HepG2 (cell line): ENCODE results near the gene AQP11. TPM values are rescaled to one million over a fixed set of nuclear protein-coding genes. Genes with fewer than 3 reads are reported as not detected.

Experiments used
- GLI4 ChIP-seq: sonication (generic); formaldehyde crosslinking; IDR thresholded peaks from 2 replicates; pipeline ENCODE4 v1.5.1; 2020; ENCODE audit warnings: missing genetic modification reagents, mild to moderate bottlenecking, moderate library complexity, borderline replicate concordance
- HCFC1 ChIP-seq: fragments of 150-350 bp; IDR thresholded peaks from 2 replicates; pipeline ENCODE4 v1.6.1; 2014; ENCODE audit warnings: low read depth, low read length
- HES4 ChIP-seq: sonication (generic); formaldehyde crosslinking; IDR thresholded peaks from 2 replicates; pipeline ENCODE4 v1.9.0; 2021; ENCODE audit warnings: mild to moderate bottlenecking, missing genetic modification reagents, borderline replicate concordance
- JDP2 ChIP-seq: sonication (generic); formaldehyde crosslinking; IDR thresholded peaks from 2 replicates; pipeline ENCODE4 v1.8.1; 2022; ENCODE audit warnings: missing genetic modification reagents, borderline replicate concordance
- KLF13 ChIP-seq: sonication (generic); formaldehyde crosslinking; IDR thresholded peaks from 2 replicates; pipeline ENCODE4 v1.4.0; 2020; ENCODE audit warnings: mild to moderate bottlenecking, missing genetic modification reagents
- KLF9 ChIP-seq: IDR thresholded peaks from 2 replicates; pipeline ENCODE4 v1.6.1; 2016; ENCODE audit warnings: low read depth
- NAIF1 ChIP-seq: sonication (generic); formaldehyde crosslinking; IDR thresholded peaks from 2 replicates; pipeline ENCODE4 v1.5.0; 2020; ENCODE audit warnings: mild to moderate bottlenecking, missing genetic modification reagents, borderline replicate concordance
- NCOA5 ChIP-seq: sonication (generic); formaldehyde crosslinking; IDR thresholded peaks from 2 replicates; pipeline ENCODE4 v1.4.0; 2020; ENCODE audit warnings: missing genetic modification reagents
- PRPF4 ChIP-seq: fragments of 200-400 bp; formaldehyde crosslinking; IDR thresholded peaks from 2 replicates; pipeline ENCODE4 v1.6.1; 2016; ENCODE audit warnings: low read length, low read depth; ENCODE audit not compliant: poor library complexity, severe bottlenecking
- ZFP1 ChIP-seq: IDR thresholded peaks from 2 replicates; pipeline ENCODE4 v1.6.1; 2016
- ZNF510 ChIP-seq: sonication (generic); formaldehyde crosslinking; IDR thresholded peaks from 2 replicates; pipeline ENCODE4 v1.4.0; 2020; ENCODE audit warnings: low read depth, mild to moderate bottlenecking, missing genetic modification reagents
- ZNF543 ChIP-seq: sonication (generic); formaldehyde crosslinking; IDR thresholded peaks from 2 replicates; pipeline ENCODE4 v1.4.0; 2020; ENCODE audit warnings: mild to moderate bottlenecking, missing genetic modification reagents
- ZNF589 ChIP-seq: sonication (generic); formaldehyde crosslinking; conservative IDR thresholded peaks from 2 replicates; pipeline ENCODE4 v1.8.0; 2022; ENCODE audit warnings: mild to moderate bottlenecking, moderate library complexity, missing genetic modification reagents
- ZNF605 ChIP-seq: sonication (generic); formaldehyde crosslinking; IDR thresholded peaks from 2 replicates; pipeline ENCODE4 v1.8.0; 2022; ENCODE audit warnings: mild to moderate bottlenecking, missing genetic modification reagents
- ZNF629 ChIP-seq: sonication (generic); formaldehyde crosslinking; conservative IDR thresholded peaks from 2 replicates; pipeline ENCODE4 v1.5.0; 2020; ENCODE audit warnings: missing genetic modification reagents
- ZNF746 ChIP-seq: sonication (generic); formaldehyde crosslinking; IDR thresholded peaks from 2 replicates; pipeline ENCODE4 v1.8.0; 2022; ENCODE audit warnings: mild to moderate bottlenecking, missing genetic modification reagents
- ZNF75D ChIP-seq: sonication (generic); formaldehyde crosslinking; IDR thresholded peaks from 2 replicates; pipeline ENCODE4 v1.8.1; 2023; ENCODE audit warnings: missing genetic modification reagents, mild to moderate bottlenecking, borderline replicate concordance
- polyA plus RNA-seq, 8 experiments: library from polyadenylated mRNA; depleted of rRNA in 3 of 8; stranded (reverse) in 7 of 8; unstranded in 1 of 8; fragments of >200 nt; fragmentation: Illumina TruSeq in 4 of 8; extraction: Trizol in 4 of 8; gene quantifications; 2 replicates each; pipeline versions ENCODE4 v1.2.1 to v1.2.3, GENCODE V29; 2011 to 2016; ENCODE audit warnings: low read depth in 4 of 8, missing spikeins in 1 of 8, mixed read lengths in 1 of 8; ENCODE audit not compliant: insufficient read depth in 1 of 8
- total RNA-seq, 5 experiments: library from RNA; depleted of rRNA; stranded (reverse); fragments of >200 nt; fragmentation: Illumina TruSeq; extraction: Trizol; gene quantifications; 2 replicates each; pipeline ENCODE4 v1.2.3, GENCODE V29; 2016; ENCODE audit warnings: low read depth in 1 of 5
- TF ChIP-seq, protein P1 (sequence below): sonication (generic); formaldehyde crosslinking; IDR thresholded peaks from 2 replicates; pipeline ENCODE4 v1.4.0; 2020; ENCODE audit warnings: mild to moderate bottlenecking, missing genetic modification reagents, borderline replicate concordance
- TF ChIP-seq, protein P2 (sequence below): sonication (generic); formaldehyde crosslinking; IDR thresholded peaks from 2 replicates; pipeline ENCODE4 v1.8.0; 2023; ENCODE audit warnings: mild to moderate bottlenecking, missing genetic modification reagents
- TF ChIP-seq, protein P3 (sequence below): sonication (generic); formaldehyde crosslinking; IDR thresholded peaks from 2 replicates; pipeline ENCODE4 v1.9.0; 2021; ENCODE audit warnings: missing genetic modification reagents, borderline replicate concordance
- TF ChIP-seq, protein P4 (sequence below): fragments of 450-650 bp; IDR thresholded peaks from 2 replicates; pipeline ENCODE4 v1.6.1; 2017

The AQP11 gene
- total and polyA plus RNA-seq, 2 of the 13 experiments (the other 11 are each of a cell fraction or from before 2014, with no cell fraction given), result 10.4 to 15.3 TPM

DNA sequence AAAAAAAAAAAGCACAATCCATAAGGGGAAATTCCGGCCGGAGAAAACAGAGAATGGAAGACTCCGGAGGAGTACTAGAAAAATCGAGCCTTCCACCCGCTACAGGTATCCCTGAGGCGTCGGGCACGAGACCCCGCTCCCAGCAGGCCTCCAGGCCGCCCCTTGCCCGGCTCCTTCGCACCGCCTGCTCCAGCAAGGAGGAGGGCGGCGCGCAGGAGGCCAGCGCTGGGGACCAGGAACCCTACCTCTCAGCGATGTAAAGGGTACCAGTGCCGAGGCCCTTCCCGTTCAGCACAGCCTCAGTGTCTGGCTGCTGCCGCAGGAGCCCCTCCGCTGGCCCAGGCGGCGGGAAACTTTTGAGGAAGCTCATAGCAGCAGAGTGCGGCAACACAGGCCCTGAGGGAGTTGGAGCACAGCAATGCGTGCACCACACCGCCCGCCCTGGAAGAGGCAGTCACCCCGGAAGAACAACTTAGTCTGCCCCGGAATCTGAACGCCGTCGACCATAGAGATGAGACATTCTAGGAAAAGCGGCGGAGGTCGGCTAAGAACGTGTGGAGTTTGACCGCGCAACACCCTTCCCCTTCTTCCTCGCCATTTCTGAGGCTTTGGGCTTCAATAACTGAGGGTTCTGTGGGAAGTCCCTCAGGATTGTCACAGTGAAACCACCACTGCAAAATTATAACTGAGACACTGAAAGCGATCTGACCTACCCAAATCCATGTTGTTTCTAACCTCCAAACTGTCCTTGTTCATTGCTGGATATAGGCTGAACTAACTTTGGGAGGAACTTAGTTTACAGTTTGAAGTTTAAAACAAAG lies 47.8 kb downstream of the AQP11 start, which contains the start of gene CLNS1A (continued):
- TF ChIP-seq, protein P1, sequence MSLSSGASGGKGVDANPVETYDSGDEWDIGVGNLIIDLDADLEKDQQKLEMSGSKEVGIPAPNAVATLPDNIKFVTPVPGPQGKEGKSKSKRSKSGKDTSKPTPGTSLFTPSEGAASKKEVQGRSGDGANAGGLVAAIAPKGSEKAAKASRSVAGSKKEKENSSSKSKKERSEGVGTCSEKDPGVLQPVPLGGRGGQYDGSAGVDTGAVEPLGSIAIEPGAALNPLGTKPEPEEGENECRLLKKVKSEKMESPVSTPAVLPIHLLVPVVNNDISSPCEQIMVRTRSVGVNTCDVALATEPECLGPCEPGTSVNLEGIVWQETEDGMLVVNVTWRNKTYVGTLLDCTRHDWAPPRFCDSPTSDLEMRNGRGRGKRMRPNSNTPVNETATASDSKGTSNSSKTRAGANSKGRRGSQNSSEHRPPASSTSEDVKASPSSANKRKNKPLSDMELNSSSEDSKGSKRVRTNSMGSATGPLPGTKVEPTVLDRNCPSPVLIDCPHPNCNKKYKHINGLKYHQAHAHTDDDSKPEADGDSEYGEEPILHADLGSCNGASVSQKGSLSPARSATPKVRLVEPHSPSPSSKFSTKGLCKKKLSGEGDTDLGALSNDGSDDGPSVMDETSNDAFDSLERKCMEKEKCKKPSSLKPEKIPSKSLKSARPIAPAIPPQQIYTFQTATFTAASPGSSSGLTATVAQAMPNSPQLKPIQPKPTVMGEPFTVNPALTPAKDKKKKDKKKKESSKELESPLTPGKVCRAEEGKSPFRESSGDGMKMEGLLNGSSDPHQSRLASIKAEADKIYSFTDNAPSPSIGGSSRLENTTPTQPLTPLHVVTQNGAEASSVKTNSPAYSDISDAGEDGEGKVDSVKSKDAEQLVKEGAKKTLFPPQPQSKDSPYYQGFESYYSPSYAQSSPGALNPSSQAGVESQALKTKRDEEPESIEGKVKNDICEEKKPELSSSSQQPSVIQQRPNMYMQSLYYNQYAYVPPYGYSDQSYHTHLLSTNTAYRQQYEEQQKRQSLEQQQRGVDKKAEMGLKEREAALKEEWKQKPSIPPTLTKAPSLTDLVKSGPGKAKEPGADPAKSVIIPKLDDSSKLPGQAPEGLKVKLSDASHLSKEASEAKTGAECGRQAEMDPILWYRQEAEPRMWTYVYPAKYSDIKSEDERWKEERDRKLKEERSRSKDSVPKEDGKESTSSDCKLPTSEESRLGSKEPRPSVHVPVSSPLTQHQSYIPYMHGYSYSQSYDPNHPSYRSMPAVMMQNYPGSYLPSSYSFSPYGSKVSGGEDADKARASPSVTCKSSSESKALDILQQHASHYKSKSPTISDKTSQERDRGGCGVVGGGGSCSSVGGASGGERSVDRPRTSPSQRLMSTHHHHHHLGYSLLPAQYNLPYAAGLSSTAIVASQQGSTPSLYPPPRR (CRISPR knock-in tag), result peak; percentile 62
- TF ChIP-seq JDP2 (no peak), ZNF589 (CRISPR knock-in tag) (0 out of 2 replicates have a peak, but pooled peaks have one; percentile 10), NCOA5 (CRISPR knock-in tag) (no peak), KLF9 (CRISPR knock-in tag) (no peak), ZFP1 (CRISPR knock-in tag) (peak; percentile 34; the same call in 1 of the 2 replicates), ZNF605 (CRISPR knock-in tag) (peak; percentile 96), HES4 (peak; percentile 46; the same call in 1 of the 2 replicates), ZNF75D (CRISPR knock-in tag) (no peak), PRPF4 (no peak), KLF13 (CRISPR knock-in tag) (no peak), NAIF1 (CRISPR knock-in tag) (0 out of 2 replicates have a peak, but pooled peaks have one; percentile 85), ZNF510 (CRISPR knock-in tag) (peak; percentile 85; the same call in 1 of the 2 replicates), ZNF629 (CRISPR knock-in tag) (no peak), HCFC1 (peak; percentile 66), ZNF543 (peak; percentile 72; the same call in 1 of the 2 replicates), ZNF746 (CRISPR knock-in tag) (peak; percentile 80), GLI4 (CRISPR knock-in tag) (peak; percentile 91; the same call in 1 of the 2 replicates)
- TF ChIP-seq, protein P2, sequence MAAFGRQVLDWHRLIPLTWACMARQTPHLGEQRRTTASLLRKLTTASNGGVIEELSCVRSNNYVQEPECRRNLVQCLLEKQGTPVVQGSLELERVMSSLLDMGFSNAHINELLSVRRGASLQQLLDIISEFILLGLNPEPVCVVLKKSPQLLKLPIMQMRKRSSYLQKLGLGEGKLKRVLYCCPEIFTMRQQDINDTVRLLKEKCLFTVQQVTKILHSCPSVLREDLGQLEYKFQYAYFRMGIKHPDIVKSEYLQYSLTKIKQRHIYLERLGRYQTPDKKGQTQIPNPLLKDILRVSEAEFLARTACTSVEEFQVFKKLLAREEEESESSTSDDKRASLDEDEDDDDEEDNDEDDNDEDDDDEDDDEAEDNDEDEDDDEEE (CRISPR knock-in tag), result no peak; the same call in 1 of the 2 replicates
- TF ChIP-seq, protein P3, sequence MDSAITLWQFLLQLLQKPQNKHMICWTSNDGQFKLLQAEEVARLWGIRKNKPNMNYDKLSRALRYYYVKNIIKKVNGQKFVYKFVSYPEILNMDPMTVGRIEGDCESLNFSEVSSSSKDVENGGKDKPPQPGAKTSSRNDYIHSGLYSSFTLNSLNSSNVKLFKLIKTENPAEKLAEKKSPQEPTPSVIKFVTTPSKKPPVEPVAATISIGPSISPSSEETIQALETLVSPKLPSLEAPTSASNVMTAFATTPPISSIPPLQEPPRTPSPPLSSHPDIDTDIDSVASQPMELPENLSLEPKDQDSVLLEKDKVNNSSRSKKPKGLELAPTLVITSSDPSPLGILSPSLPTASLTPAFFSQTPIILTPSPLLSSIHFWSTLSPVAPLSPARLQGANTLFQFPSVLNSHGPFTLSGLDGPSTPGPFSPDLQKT (CRISPR knock-in tag), result peak; percentile 53; the same call in 1 of the 2 replicates
- TF ChIP-seq, protein P4, sequence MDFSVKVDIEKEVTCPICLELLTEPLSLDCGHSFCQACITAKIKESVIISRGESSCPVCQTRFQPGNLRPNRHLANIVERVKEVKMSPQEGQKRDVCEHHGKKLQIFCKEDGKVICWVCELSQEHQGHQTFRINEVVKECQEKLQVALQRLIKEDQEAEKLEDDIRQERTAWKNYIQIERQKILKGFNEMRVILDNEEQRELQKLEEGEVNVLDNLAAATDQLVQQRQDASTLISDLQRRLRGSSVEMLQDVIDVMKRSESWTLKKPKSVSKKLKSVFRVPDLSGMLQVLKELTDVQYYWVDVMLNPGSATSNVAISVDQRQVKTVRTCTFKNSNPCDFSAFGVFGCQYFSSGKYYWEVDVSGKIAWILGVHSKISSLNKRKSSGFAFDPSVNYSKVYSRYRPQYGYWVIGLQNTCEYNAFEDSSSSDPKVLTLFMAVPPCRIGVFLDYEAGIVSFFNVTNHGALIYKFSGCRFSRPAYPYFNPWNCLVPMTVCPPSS, result no peak
